Calu3 (cell line): Measurements from ENCODE around the gene MTERF1. TPM values are rescaled to one million over a fixed set of nuclear protein-coding genes. Genes with fewer than 3 reads are reported as not detected.

Experiments used
- Bru-seq: library from RNA; stranded (reverse); fragments of 400-500 nt; gene quantifications from one replicate; lab custom pipeline; 2021; lab: Mats Ljungman, UMichigan
- BruChase-seq, 2 experiments: library from RNA; stranded (reverse); fragments of 400-500 nt; gene quantifications; one replicate each; lab custom pipeline; 2021; lab: Mats Ljungman, UMichigan
- BruUV-seq: library from RNA; stranded (reverse); fragments of 400-500 nt; replicated peaks from 2 replicates; lab custom pipeline; 2021; lab: Mats Ljungman, UMichigan
- CTCF ChIA-PET: fragments of 300-600 bp; sonication (Branson Sonifier 250); formaldehyde crosslinking; loops from one replicate; lab custom pipeline; 2022; ENCODE audit warnings: antibody characterized with exemption; lab: Charles Lee
- DNase-seq: peaks from one replicate; pipeline ENCODE4 v3.0.0; 2022
- H3K27ac Mint-ChIP-seq: one replicate; pipeline ENCODE4 v1.8.0; 2022; ENCODE audit warnings: mixed read lengths; ENCODE audit not compliant: unreplicated experiment
- H3K27me3 Mint-ChIP-seq: one replicate; pipeline ENCODE4 v1.8.0; 2022; ENCODE audit warnings: mixed read lengths; ENCODE audit not compliant: unreplicated experiment
- H3K36me3 Mint-ChIP-seq: one replicate; pipeline ENCODE4 v1.8.0; 2022; ENCODE audit warnings: mild to moderate bottlenecking, moderate library complexity, mixed read lengths; ENCODE audit not compliant: insufficient read depth, unreplicated experiment
- H3K4me1 Mint-ChIP-seq: one replicate; pipeline ENCODE4 v1.8.0; 2022; ENCODE audit warnings: mild to moderate bottlenecking, low read depth, mixed read lengths; ENCODE audit not compliant: unreplicated experiment
- H3K4me3 Mint-ChIP-seq: one replicate; pipeline ENCODE4 v1.8.0; 2022; ENCODE audit warnings: mild to moderate bottlenecking, low read depth, moderate library complexity, mixed read lengths; ENCODE audit not compliant: unreplicated experiment
- H3K9me3 Mint-ChIP-seq: one replicate; pipeline ENCODE4 v1.8.0; 2022; ENCODE audit warnings: low read depth, mixed read lengths; ENCODE audit not compliant: unreplicated experiment
- CTCF ChIP-seq: fragments of 200-600 bp; IDR thresholded peaks from one replicate; pipeline ENCODE4 v1.8.0; 2022; ENCODE audit warnings: antibody characterized with exemption; ENCODE audit not compliant: unreplicated experiment
- intact Hi-C: fragments of 100-400 bp; cut with micrococcal nuclease; formaldehyde crosslinking; loops from one replicate; pipeline ENCODE4 v1.10.0; 2022; ENCODE audit not compliant: unreplicated experiment
- long read RNA-seq: library from polyadenylated mRNA; stranded (forward); transcript quantifications from one replicate; pipeline ENCODE4 v2.0.0, GENCODE V29; 2022
- total RNA-seq: library from RNA; stranded (reverse); gene quantifications from 2 replicates; pipeline ENCODE4 v1.2.3, GENCODE V29; 2022

MTERF1 gene
- total RNA-seq = 11.5 and 15.8 TPM in 2 replicates
- percentile 85 among the genes with signal in this experiment for Bru-seq, nascent RNA
- percentile 79 among the genes with signal in this experiment for BruChase-seq, experiment 1, labeled RNA remaining after a 6-hour chase
- percentile 92 among the genes with signal in this experiment for BruChase-seq, experiment 2, labeled RNA remaining after a 2-hour chase
- long read RNA-seq, transcript MTERF1-201 (3 exons, 1,997 nt) = major isoform, 15 of 19 reads
- long read RNA-seq, partial matches to known transcripts = 0 of 19 reads
- long read RNA-seq, other reads (novel, unspliced or antisense) = 1 of 19 reads

GRCh38 chr7:91880413-91881241 is at the start of gene MTERF1:
Gene MTERF1 (minus strand): TSS chr7:91880702. CDS start chr7:91880083, 619 bp downstream.
- intact Hi-C loops = loop anchor here (2.0 to 10.0 kb wide), 3 partner anchors 50 to 164 kb away; no protein-coding TSS in a partner anchor

GRCh38 chr7:91929463-91929862 is 49.0 kb upstream of the MTERF1 start:
- TF ChIP-seq CTCF = no peak
- H3K9me3 Mint-ChIP-seq = no peaks in the 10 kb centered on the region

More at GRCh38 chr7:91880413-91881241, at the start of gene MTERF1:
- peak; percentile 89 for TF ChIP-seq CTCF
- Mint-ChIP-seq H3K27me3 (no peaks in the 10 kb centered on the region), H3K36me3 (peaks cover 18% of the 10 kb centered on the region), H3K27ac (peak within 1 kb of the TSS; percentile 93), H3K4me1 (peaks cover 21% of the 10 kb centered on the region), H3K4me3 (peak within 1 kb of the TSS; percentile 91), H3K9me3 (no peaks in the 10 kb centered on the region)
- DNase-seq = peak; percentile 89
- CTCF ChIA-PET = interaction anchor here (0.6 to 1.7 kb wide), 6 partner anchors 50 to 566 kb away, joined by 3 to 7 read pairs (median 3); partner anchors contain the start of genes AKAP9 and GATAD1
- no TSS peak for BruUV-seq

DNA sequence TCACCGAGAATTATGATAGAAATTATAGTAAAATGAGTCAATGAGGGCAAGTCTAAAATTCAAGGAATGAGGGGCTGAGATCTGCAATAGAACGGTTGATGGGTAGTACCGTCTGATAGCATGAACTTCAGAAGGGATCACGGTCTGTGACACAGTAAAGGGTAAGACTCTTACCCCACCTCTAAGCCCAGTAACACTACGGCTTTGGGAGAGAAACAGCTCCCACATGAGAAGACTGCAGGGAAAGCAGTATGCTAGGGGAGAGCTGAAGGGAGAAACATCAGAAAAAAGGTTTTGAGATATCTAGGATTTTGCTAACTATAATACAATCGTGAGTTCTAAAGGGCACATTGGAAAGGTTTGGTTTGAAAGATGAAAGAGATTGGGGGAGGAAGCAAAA is 47.4 kb upstream of the MTERF1 start:
- no peaks in the 10 kb centered on the region for H3K4me1 Mint-ChIP-seq
- no peak for DNase-seq
- CTCF ChIA-PET = no interaction called here
- no peak for TF ChIP-seq CTCF
- intact Hi-C loops = no loop called here
- no peaks in the 10 kb centered on the region for H3K9me3 Mint-ChIP-seq
- BruUV-seq = no TSS peak
- H3K27me3 Mint-ChIP-seq = no peaks in the 10 kb centered on the region
- H3K36me3 Mint-ChIP-seq = no peaks in the 10 kb centered on the region
- H3K27ac Mint-ChIP-seq = no peak overlapping the region
- no peak overlapping the region for H3K4me3 Mint-ChIP-seq

More at GRCh38 chr7:91929463-91929862, 49.0 kb upstream of the MTERF1 start:
- no peak for DNase-seq
- CTCF ChIA-PET = no interaction called here
- Mint-ChIP-seq H3K27me3 (no peaks in the 10 kb centered on the region), H3K27ac (no peak overlapping the region), H3K4me1 (no peaks in the 10 kb centered on the region), H3K36me3 (no peaks in the 10 kb centered on the region), H3K4me3 (no peak overlapping the region)
- no TSS peak for BruUV-seq
- intact Hi-C loops = no loop called here

DNA sequence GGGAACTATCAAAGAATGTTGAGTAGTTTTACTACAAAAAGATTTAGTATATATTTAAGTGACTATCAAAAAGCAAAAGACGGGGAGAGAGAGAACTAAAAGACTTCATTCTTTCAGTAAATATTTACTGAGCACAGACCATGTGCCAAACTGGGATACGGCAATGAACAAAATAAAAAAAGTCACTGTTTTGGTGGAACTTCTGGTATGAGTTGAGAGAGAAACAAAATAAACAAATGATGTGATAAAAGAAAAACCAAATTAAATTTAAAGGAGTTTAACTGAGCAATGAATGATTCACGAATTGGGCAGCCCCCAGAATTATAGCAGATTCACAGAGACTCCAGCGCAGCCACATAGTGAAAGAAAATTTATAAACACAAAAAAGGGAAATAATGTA is 42.4 kb upstream of the MTERF1 start:
- intact Hi-C loops = no loop called here
- no peak for DNase-seq
- no peaks in the 10 kb centered on the region for H3K27me3 Mint-ChIP-seq
- H3K9me3 Mint-ChIP-seq = no peaks in the 10 kb centered on the region
- H3K36me3 Mint-ChIP-seq = no peaks in the 10 kb centered on the region
- no peak overlapping the region for H3K27ac Mint-ChIP-seq
- no TSS peak for BruUV-seq
- H3K4me1 Mint-ChIP-seq = no peaks in the 10 kb centered on the region
- CTCF ChIA-PET = no interaction called here
- H3K4me3 Mint-ChIP-seq = no peak overlapping the region
- TF ChIP-seq CTCF = no peak
